Skeletal muscle tissue (tissue), 4 donors: ENCODE results near the gene IPO7. TPM values are rescaled to one million over a fixed set of nuclear protein-coding genes. Genes with fewer than 3 reads are reported as not detected.
A peak's percentile ranks its signal among the peaks of the same experiment; 100 is the strongest.

ENCODE experiments used
- H3K27ac ChIP-seq: one replicate; pipeline ENCODE4 v1.7.0; 2013; ENCODE audit warnings: mild to moderate bottlenecking, low read depth, low read length, inconsistent platforms
- H3K27me3 ChIP-seq, 3 donors: one replicate each; pipeline ENCODE4 v1.7.0; 2013; ENCODE audit warnings: low read length in 3 of 3; ENCODE audit not compliant: control insufficient read depth in 3 of 3, insufficient read depth in 3 of 3
- H3K36me3 ChIP-seq, 3 donors: one replicate each; pipeline ENCODE4 v1.7.0; 2013; ENCODE audit warnings: low read length in 3 of 3; ENCODE audit not compliant: control insufficient read depth in 3 of 3, insufficient read depth in 3 of 3
- H3K4me1 ChIP-seq, 3 donors: one replicate each; pipeline ENCODE4 v1.7.0; 2013; ENCODE audit warnings: low read length in 3 of 3, mild to moderate bottlenecking in 3 of 3; ENCODE audit not compliant: control insufficient read depth in 3 of 3, insufficient read depth in 3 of 3
- H3K4me3 ChIP-seq, 3 donors: one replicate each; pipeline ENCODE4 v1.7.0; 2013; ENCODE audit warnings: low read length in 3 of 3
- H3K9ac ChIP-seq, 3 donors: one replicate each; pipeline ENCODE4 v1.7.0; 2013; ENCODE audit warnings: low read length in 3 of 3, mild to moderate bottlenecking in 3 of 3, moderate library complexity in 2 of 3, low read depth in 1 of 3
- H3K9me3 ChIP-seq, 3 donors: one replicate each; pipeline ENCODE4 v1.7.0; 2013; ENCODE audit warnings: low read length in 3 of 3; ENCODE audit not compliant: control insufficient read depth in 3 of 3
- total RNA-seq: library from RNA; depleted of rRNA; stranded (reverse); fragments of >200 nt; gene quantifications from one replicate; pipeline ENCODE4 v1.2.3, GENCODE V29; 2014
- donor health status: Osteomylitis.

Gene IPO7
- total RNA-seq, 1 donor from 2014 or later: 107 TPM

DNA sequence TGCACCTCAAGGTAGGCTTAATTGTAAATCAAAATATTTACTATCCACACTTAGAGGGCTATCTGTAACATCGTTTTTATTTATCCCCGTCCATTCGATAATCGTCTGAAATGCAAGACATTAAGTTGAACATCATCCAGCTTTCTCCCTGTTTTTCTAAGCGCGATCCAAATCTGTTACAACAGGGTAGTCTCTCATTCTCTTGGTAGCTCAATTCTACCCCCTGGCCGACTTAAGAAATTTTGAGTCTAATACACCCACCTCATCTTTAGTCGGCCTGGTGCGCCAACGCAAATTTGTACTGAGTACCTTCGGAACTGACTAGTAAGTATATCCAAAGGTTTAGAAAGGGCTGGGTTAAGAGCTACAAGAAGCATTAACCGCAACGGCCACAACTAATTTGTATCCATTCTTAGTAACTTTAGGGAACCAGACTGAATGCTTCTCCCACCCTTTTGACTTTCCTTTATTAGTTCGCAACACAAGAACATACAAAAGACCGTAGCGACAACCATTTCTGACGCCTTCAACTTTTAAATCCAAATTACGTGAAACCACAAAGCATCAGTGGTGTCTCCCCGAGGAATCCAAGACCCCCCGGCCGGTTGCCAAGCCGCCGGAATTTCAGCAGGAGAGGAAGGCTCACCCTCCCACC lies 75.3 kb downstream of the IPO7 start:
- peak overlapping the region; percentile 100 for H3K9ac ChIP-seq
- H3K4me1 ChIP-seq: peaks cover 4 to 23% (median 12%) of the 10 kb centered on the region in 3 donors
- no peaks in the 10 kb centered on the region for H3K9me3 ChIP-seq

GRCh38 chr11:9460322-9461062 lies 76.0 kb downstream of the IPO7 start, which contains the start of gene ZNF143:
Gene ZNF143, plus strand, starts transcription at chr11:9461012. Its CDS starts 10,297 bp downstream, at chr11:9471309.
- no peaks in the 10 kb centered on the region for H3K27me3 ChIP-seq
- peaks cover 4 to 23% (median 12%) of the 10 kb centered on the region in 3 donors for H3K4me1 ChIP-seq
- no peaks in the 10 kb centered on the region for H3K9me3 ChIP-seq
- peak within 1 kb of the TSS; percentile 100 for H3K9ac ChIP-seq
- H3K27ac ChIP-seq: peak within 1 kb of the TSS; percentile 99
- H3K4me3 ChIP-seq: peak within 1 kb of the TSS; percentile 90 to 100 (median 97)
- H3K36me3 ChIP-seq: peaks cover 0 to 4% (median 0%) of the 10 kb centered on the region in 3 donors

More for the DNA sequence above, 75.3 kb downstream of the IPO7 start:
- peak overlapping the region; percentile 99 for H3K27ac ChIP-seq
- peak overlapping the region; percentile 90 to 100 (median 97) for H3K4me3 ChIP-seq
- H3K36me3 ChIP-seq: peaks cover 0 to 4% (median 0%) of the 10 kb centered on the region in 3 donors
- H3K27me3 ChIP-seq: no peaks in the 10 kb centered on the region

DNA sequence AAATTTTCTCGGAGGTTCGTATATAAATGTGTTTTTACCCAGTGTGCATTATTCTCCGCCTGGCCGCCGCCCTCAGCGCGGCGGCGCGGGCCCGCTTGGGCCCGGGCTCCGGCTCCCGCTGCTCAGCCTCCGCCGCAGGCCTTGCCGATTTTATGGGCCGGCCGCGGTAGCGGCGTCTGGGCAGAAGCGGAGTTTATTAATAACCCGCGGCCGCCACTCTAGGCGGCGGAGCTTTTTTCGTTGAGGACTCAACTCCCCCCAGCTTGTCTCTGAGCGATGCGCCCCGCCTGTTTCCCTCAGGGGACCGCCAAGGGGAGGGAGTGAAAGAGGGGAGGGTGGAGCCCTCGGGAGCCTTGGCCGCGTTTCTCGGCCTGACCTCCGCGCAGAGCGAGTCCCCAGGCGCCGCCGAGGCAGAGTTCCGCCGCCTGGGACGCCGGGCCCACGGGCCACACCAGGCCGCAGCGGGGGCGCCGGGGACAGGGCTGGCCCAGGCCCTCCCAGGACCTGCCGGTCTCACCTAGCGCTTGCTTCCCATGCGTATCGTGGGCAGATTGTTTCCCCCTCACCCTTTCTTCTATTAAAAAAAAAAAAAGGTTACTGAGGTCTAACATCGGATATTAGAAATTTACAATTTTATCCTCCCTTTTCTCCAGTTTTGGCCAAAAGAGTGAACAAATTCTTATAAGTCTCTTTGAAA lies 76.8 kb downstream of the IPO7 start:
- H3K9me3 ChIP-seq: no peaks in the 10 kb centered on the region
- peak overlapping the region; percentile 98 for H3K27ac ChIP-seq
- H3K4me1 ChIP-seq: peaks cover 4 to 23% (median 12%) of the 10 kb centered on the region in 3 donors
- H3K27me3 ChIP-seq: no peaks in the 10 kb centered on the region
- peaks cover 0 to 4% (median 0%) of the 10 kb centered on the region in 3 donors for H3K36me3 ChIP-seq
- H3K9ac ChIP-seq: peak overlapping the region; percentile 93 to 98 (median 95)
- peak overlapping the region; percentile 66 to 87 (median 71) for H3K4me3 ChIP-seq

DNA sequence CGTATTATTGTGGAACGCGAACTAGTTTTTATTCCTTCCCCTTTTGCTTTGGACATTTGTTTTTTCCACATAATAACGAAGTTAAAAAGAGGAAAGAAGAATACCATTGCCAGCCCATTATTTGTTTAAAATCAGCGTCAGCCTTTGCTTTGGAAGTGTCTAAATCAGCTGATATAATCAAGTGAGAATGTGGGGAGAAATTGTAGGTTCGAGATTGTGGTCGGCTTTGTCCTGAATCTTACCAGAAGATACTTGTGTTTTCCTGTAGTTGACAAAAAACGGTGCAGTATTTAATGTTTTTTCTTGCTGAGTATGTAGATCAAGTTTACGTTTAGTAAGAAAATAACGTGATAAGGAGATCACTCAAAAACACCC lies 77.3 kb downstream of the IPO7 start:
- Histone ChIP-seq H3K27ac (peak overlapping the region; percentile 98), H3K9ac (peak overlapping the region; percentile 93 to 98 (median 95)), H3K4me1 (peaks cover 4 to 23% (median 12%) of the 10 kb centered on the region in 3 donors), H3K36me3 (peaks cover 0 to 4% (median 0%) of the 10 kb centered on the region in 3 donors), H3K27me3 (no peaks in the 10 kb centered on the region), H3K4me3 (peak overlapping the region; percentile 66 to 87 (median 71)), H3K9me3 (no peaks in the 10 kb centered on the region)

GRCh38 chr11:9462172-9462799 lies 77.8 kb downstream of the IPO7 start:
- peak overlapping the region; percentile 93 to 98 (median 95) for H3K9ac ChIP-seq
- H3K9me3 ChIP-seq: no peaks in the 10 kb centered on the region
- H3K4me1 ChIP-seq: peaks cover 4 to 23% (median 12%) of the 10 kb centered on the region in 3 donors
- peaks cover 0 to 4% (median 0%) of the 10 kb centered on the region in 3 donors for H3K36me3 ChIP-seq
- no peaks in the 10 kb centered on the region for H3K27me3 ChIP-seq
- H3K4me3 ChIP-seq: peak overlapping the region; percentile 66 to 87 (median 71)
- H3K27ac ChIP-seq: peak overlapping the region; percentile 98

- Histone ChIP-seq H3K4me1 (peaks cover 4 to 23% (median 12%) of the 10 kb centered on the region in 3 donors), H3K9me3 (no peaks in the 10 kb centered on the region), H3K27ac (peak overlapping the region; percentile 30), H3K27me3 (no peaks in the 10 kb centered on the region), H3K9ac (no peak overlapping the region), H3K4me3 (no peak overlapping the region), H3K36me3 (peaks cover 0 to 4% (median 0%) of the 10 kb centered on the region in 3 donors)
These were observed 78.5 kb downstream of the IPO7 start for GRCh38 chr11:9462806-9463537.

- H3K4me1 ChIP-seq: no peaks in the 10 kb centered on the region
- H3K27ac ChIP-seq: no peak overlapping the region
- no peak overlapping the region for H3K9ac ChIP-seq
- H3K36me3 ChIP-seq: peaks cover 7 to 39% (median 28%) of the 10 kb centered on the region in 3 donors
- H3K9me3 ChIP-seq: no peaks in the 10 kb centered on the region
- H3K4me3 ChIP-seq: no peak overlapping the region
- H3K27me3 ChIP-seq: no peaks in the 10 kb centered on the region
These were observed 86.3 kb downstream of the IPO7 start for GRCh38 chr11:9470765-9471164.

DNA sequence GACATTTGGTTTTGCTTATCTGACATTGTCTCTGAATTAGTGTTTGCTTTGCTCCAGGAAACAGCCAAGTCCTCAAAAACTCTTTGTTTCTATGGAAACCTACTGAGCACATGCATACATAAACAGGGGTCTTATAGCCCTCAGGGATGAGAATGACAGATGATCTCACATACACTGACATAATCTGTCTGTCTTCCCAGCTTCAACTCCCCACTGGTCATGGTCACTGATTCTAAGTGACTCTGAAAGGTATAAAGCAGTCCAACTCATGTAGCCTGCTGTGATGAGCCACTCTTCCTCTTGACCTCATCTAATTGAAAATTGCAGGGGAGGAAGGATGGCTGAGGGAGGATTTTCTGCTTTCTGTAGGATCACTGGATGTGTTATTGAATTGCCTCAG lies 89.0 kb downstream of the IPO7 start:
- Histone ChIP-seq H3K27ac (no peak overlapping the region), H3K36me3 (peaks cover 7 to 44% (median 31%) of the 10 kb centered on the region in 3 donors), H3K9me3 (no peaks in the 10 kb centered on the region), H3K4me3 (no peak overlapping the region), H3K4me1 (no peaks in the 10 kb centered on the region), H3K9ac (no peak overlapping the region), H3K27me3 (no peaks in the 10 kb centered on the region)

DNA sequence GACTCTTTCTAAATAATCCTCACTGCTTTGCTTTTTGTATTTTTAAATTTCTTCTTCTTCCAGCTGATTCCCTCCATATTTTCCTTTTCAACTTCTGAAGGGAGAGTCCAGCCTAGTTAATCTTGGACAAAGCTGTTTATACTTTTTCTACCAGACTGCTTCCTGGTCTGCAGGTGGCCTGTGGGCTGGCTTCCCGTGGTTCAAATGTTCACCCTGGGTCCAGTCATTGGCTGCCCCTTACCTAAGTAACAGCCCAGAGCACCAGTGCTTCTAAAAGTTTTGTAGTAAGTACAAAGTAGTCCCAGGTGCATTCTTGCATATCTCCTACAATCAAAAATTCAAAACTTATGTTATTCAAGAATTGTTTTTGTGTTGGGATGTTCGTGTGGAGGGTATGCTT lies 95.4 kb downstream of the IPO7 start:
- H3K36me3 ChIP-seq: peaks cover 8 to 41% (median 27%) of the 10 kb centered on the region in 3 donors
- no peaks in the 10 kb centered on the region for H3K27me3 ChIP-seq
- no peak overlapping the region for H3K27ac ChIP-seq
- H3K4me3 ChIP-seq: no peak overlapping the region
- H3K9me3 ChIP-seq: no peaks in the 10 kb centered on the region
- H3K9ac ChIP-seq: no peak overlapping the region
- no peaks in the 10 kb centered on the region for H3K4me1 ChIP-seq
